OCI-M2 (cell line): Measurements from ENCODE around the gene MEIKIN.

Experiments
- DNase-seq: peaks from one replicate; lab custom pipeline; 2025; ENCODE audit not compliant: unreplicated experiment; lab: John Stamatoyannopoulos, UW

The MEIKIN gene

GRCh38 chr5:131974016-131974415, 28.6 kb upstream of the MEIKIN start:
- DNase-seq, result no peak

GRCh38 chr5:131973089-131973712, 27.7 kb upstream of the MEIKIN start:
- DNase-seq, result no peak

- no peak for DNase-seq
Observed at GRCh38 chr5:131968396-131968954, 23.0 kb upstream of the MEIKIN start.

- no peak for DNase-seq
Observed at GRCh38 chr5:131966551-131966950, 21.1 kb upstream of the MEIKIN start.

GRCh38 chr5:131965826-131966415, 20.5 kb upstream of the MEIKIN start:
- DNase-seq, result no peak

GRCh38 chr5:131959906-131960305, 14.4 kb upstream of the MEIKIN start:
- no peak for DNase-seq

- no peak for DNase-seq
Observed at GRCh38 chr5:131959136-131959535, 13.7 kb upstream of the MEIKIN start.

GRCh38 chr5:131957721-131958441, 12.4 kb upstream of the MEIKIN start:
- no peak for DNase-seq

- DNase-seq, result no peak
Observed at GRCh38 chr5:131953969-131954368, 8.5 kb upstream of the MEIKIN start.

GRCh38 chr5:131952301-131952857, 6.9 kb upstream of the MEIKIN start:
- no peak for DNase-seq

- no peak for DNase-seq
Observed at GRCh38 chr5:131950706-131951105, 5.2 kb upstream of the MEIKIN start.

- no peak for DNase-seq
Observed at GRCh38 chr5:131947445-131947844, 2.0 kb upstream of the MEIKIN start.

GRCh38 chr5:131944702-131945550, 537 bp downstream of the MEIKIN start:
- no peak for DNase-seq

GRCh38 chr5:131943916-131944315, 1.5 kb downstream of the MEIKIN start:
- DNase-seq, result no peak

GRCh38 chr5:131942016-131942415, 3.4 kb downstream of the MEIKIN start:
- no peak for DNase-seq

GRCh38 chr5:131939690-131940345, 5.6 kb downstream of the MEIKIN start:
- DNase-seq, result no peak

- no peak for DNase-seq
Observed at GRCh38 chr5:131932235-131932634, 13.2 kb downstream of the MEIKIN start.

GRCh38 chr5:131928957-131929356, 16.5 kb downstream of the MEIKIN start:
- no peak for DNase-seq

- DNase-seq, result no peak
Observed at GRCh38 chr5:131926168-131926567, 19.3 kb downstream of the MEIKIN start.

GRCh38 chr5:131916481-131916880, 29.0 kb downstream of the MEIKIN start:
- no peak for DNase-seq
